ENCODE measurements around the gene ACTR3.

- TF ChIP-seq GATAD2B (conservative IDR thresholded peaks at IDR 0.05; ENCODE audit: low read depth) (no peak), CEBPB (IDR thresholded peaks at IDR 0.05; ENCODE audit: borderline replicate concordance in 1 of 2, low read depth in 2 of 2, low read length in 2 of 2) (no peak), CTCF (IDR thresholded peaks at IDR 0.05 in 2 of 3, conservative IDR thresholded peaks at IDR 0.05 in 1 of 3; ENCODE audit: control insufficient read depth in 2 of 3, extremely low read depth in 1 of 3, insufficient read depth in 1 of 3, low read depth in 3 of 3, low read length in 3 of 3) (no peak), TAF1 (IDR thresholded peaks at IDR 0.05; ENCODE audit: borderline replicate concordance, low read depth, low read length) (no peak), E2F4 (IDR thresholded peaks at IDR 0.05; ENCODE audit: low read depth, low read length) (no peak), SREBF2 (IDR thresholded peaks at IDR 0.05; ENCODE audit: low read length) (no peak), PKNOX1 (IDR thresholded peaks at IDR 0.05) (no peak)
Measured at GRCh38 chr2:113858764-113859163, 31.1 kb upstream of the ACTR3 start.
